Thymus (tissue), 2 donors: Measurements from ENCODE around the gene MTM1. TPM values are rescaled to one million over a fixed set of nuclear protein-coding genes. Genes with fewer than 3 reads are reported as not detected.

ENCODE experiments used
- polyA plus RNA-seq: library from polyadenylated mRNA; stranded (reverse); fragments of 200-250 nt; gene quantifications from one replicate; pipeline ENCODE4 v1.2.3, GENCODE V29; 2013
- total RNA-seq: library from RNA; stranded (reverse); fragments of 120-200 nt; gene quantifications from one replicate; pipeline ENCODE4 v1.2.4, GENCODE V29; 2013
- donor health status: healthy.

The MTM1 gene
- total and polyA plus RNA-seq, 2 donors = 8.9 to 10.8 TPM

Other genes with a start within 250 kb of the MTM1 start
- 0.42 TPM for gene MAMLD1, start 205.3 kb upstream of the MTM1 start, total RNA-seq
- gene MAMLD1, start 205.3 kb upstream of the MTM1 start, polyA plus RNA-seq = 0.96 TPM
- gene MTMR1, start 124.8 kb downstream of the MTM1 start, total RNA-seq = 34.5 TPM
- gene MTMR1, start 124.8 kb downstream of the MTM1 start, polyA plus RNA-seq = 23.1 TPM